ENCODE results near the gene ENPP1. TPM values are rescaled to one million over a fixed set of nuclear protein-coding genes. Genes with fewer than 3 reads are reported as not detected.

ENPP1 gene
- total and polyA plus RNA-seq, 2 donors (not counting 3 experiments of a cell fraction or from before 2014, with no cell fraction given): 0.36 to 1.4 TPM

- Histone ChIP-seq H3K4me1 (ENCODE audit: control insufficient read depth, extremely low read depth, insufficient read depth, low read length) (no peaks in the 10 kb centered on the region), H4K20me1 (replicated peaks; ENCODE audit: control insufficient read depth, extremely low read depth, insufficient read depth, low read length) (no peaks in the 10 kb centered on the region), H2AFZ (ENCODE audit: low read depth, low read length) (no peak overlapping the region), H3K4me3 (replicated peaks in 1 of 3; ENCODE audit: insufficient read depth in 1 of 3, low read depth in 1 of 3, low read length in 3 of 3) (no peak overlapping the region), H3K9me1 (replicated peaks; ENCODE audit: control insufficient read depth, extremely low read depth, insufficient read depth, low read length) (no peaks in the 10 kb centered on the region), H3K4me2 (ENCODE audit: insufficient read depth, low read length) (no peak overlapping the region), H3K79me2 (ENCODE audit: control insufficient read depth, insufficient read depth, low read length) (no peaks in the 10 kb centered on the region), H3K9me3 (replicated peaks; ENCODE audit: control insufficient read depth, insufficient read depth, low read length) (no peaks in the 10 kb centered on the region), H3K36me3 (ENCODE audit: control insufficient read depth in 2 of 2, extremely low read depth in 1 of 2, insufficient read depth in 2 of 2, low read length in 2 of 2) (no peaks in the 10 kb centered on the region), H3K9ac (replicated peaks; ENCODE audit: extremely low read depth, insufficient read depth, low read length) (no peak overlapping the region), H3K27ac (ENCODE audit: insufficient read depth, low read depth, low read length) (no peak overlapping the region), H3K27me3 (ENCODE audit: control insufficient read depth in 2 of 2, insufficient read depth in 2 of 2, low read length in 2 of 2) (no peaks in the 10 kb centered on the region)
- TF ChIP-seq JUN (IDR thresholded peaks at IDR 0.05; ENCODE audit: borderline replicate concordance, insufficient read depth, insufficient read length, low read depth): no peak
- no peak for TF ChIP-seq FOS (IDR thresholded peaks at IDR 0.05; ENCODE audit: borderline replicate concordance, insufficient read depth, low read length)
- TF ChIP-seq GATA2 (IDR thresholded peaks at IDR 0.05; ENCODE audit: insufficient read depth, insufficient read length, low read depth, low read length): no peak
- no peak for TF ChIP-seq MAX (IDR thresholded peaks at IDR 0.05; ENCODE audit: insufficient read depth, insufficient read length)
- no peak for TF ChIP-seq EZH2 (IDR thresholded peaks at IDR 0.05; ENCODE audit: borderline replicate concordance, low read depth, low read length, severe bottlenecking)
- no peak for TF ChIP-seq CTCF (IDR thresholded peaks at IDR 0.05; ENCODE audit: extremely low read depth in 1 of 2, insufficient read depth in 1 of 2, low read depth in 1 of 2, low read length in 2 of 2)
- no peak for TF ChIP-seq POLR2AphosphoS5 (IDR thresholded peaks at IDR 0.05; ENCODE audit: insufficient read depth, low read depth, low read length)
- no peak for TF ChIP-seq MYC (IDR thresholded peaks at IDR 0.05; ENCODE audit: low read depth, low read length)
- no peak for TF ChIP-seq POLR2A (IDR thresholded peaks at IDR 0.05; ENCODE audit: low read depth, low read length)
- dilution Hi-C loops (cut with MboI; ENCODE audit: extremely low pct_ligation_motif_present, low sequenced_read_pairs): no loop called here
- intact Hi-C loops (cut with micrococcal nuclease): loop anchor here (10.0 kb wide), 1 partner anchor 885 kb away; the partner anchor contains the start of gene RPS12
- FAIRE-seq (no peak), DNase-seq (ENCODE audit: low read depth, low spot score) (no peak)
- ChIA-PET CTCF (interaction anchor here (1.3 to 9.9 kb wide), 2 partner anchors 329 to 348 kb away, joined by 3 to 222 read pairs; no protein-coding TSS in a partner anchor), POLR2A (no interaction called here)
- BruUV-seq (replicated peaks): no TSS peak
Observed at GRCh38 chr6:131929976-131930375, 122.2 kb downstream of the ENPP1 start.
